ENCODE data around the gene TAF4.
A peak's percentile ranks its signal among the peaks of the same experiment; 100 is the strongest.

The TAF4 gene

DNA sequence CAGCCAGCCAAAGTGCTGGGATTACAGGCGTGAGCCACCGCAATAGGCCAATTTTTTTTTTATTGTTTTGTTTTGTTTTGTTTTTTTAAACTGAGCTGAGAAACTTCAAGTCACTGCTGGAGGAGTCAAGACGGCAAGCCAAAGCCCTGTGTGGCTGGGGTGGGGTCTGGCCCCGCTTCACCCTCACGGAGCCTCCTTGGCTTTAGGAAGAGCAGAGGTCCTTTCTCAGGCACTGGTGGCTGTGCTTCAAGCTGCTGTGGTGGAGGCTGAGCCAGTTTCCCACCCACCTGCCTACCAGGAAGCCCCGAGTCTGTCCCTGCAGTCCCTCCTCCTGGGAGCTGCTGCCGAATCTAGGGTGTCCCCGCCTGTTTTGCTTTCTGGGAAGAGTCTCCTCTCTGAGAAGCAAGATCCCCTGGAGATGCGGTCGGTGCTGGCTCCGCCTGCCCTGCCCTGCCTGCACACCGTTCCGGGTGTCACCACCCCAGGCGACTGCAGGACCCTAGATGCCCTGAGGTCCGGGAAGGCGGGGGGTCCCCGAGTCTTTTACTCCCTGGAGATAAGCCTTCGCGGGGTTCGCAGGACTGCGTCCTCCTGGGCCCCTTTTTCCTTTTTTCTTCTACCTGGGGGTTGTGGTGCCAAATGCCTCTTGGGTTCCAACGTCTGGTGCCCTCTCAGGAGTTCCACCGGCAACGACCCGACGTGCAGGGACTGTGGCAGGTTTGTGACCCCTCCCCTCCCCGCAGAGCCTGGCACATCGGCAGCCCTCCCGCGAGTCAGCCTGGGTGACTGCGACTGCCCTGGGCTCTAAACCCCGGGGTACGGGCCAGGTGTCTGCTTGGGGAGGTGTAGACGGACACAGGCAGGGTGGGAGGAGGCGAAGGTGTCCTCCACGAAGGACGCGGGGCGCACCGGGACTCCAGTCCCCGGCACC is 100.7 kb downstream of the TAF4 start:
- no peak for DNase-seq (ENCODE audit: low read depth)

DNA sequence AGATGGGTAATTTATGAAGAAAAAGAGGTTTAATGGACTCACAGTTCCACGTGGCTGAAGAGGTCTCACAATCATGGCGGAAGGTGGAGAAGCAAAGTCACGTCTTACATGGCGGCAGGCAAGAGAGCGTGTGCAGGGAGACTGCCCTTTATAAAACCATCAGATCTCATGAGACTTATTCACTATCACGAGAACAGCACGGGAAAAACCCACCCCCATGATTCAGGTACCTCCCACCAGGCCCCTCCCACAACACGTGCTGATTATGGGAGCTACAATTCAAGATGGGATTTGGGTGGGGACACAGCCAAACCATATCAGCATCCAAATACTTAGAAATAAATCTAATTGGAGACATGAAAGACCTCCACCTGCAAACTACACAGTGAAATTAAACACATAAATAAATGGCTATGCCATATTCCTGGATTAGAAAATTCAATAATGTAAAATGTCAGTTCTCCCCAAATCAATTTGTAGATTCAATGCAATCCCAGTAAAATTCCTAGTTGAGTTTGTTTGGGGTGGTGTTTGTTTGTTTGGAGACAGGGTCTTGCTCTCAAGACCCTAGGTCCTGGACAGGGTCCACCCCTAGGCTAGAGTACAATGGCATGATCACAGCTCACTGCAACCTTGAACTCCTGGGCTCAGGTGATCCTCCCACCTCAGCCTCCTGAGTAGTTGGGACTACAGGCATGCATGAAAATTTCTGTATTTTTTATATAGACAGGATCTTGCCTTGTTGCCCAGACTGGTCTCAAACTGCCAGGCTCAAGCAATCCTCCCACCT is 101.6 kb downstream of the TAF4 start:
- no peak for DNase-seq (ENCODE audit: low read depth)

DNA sequence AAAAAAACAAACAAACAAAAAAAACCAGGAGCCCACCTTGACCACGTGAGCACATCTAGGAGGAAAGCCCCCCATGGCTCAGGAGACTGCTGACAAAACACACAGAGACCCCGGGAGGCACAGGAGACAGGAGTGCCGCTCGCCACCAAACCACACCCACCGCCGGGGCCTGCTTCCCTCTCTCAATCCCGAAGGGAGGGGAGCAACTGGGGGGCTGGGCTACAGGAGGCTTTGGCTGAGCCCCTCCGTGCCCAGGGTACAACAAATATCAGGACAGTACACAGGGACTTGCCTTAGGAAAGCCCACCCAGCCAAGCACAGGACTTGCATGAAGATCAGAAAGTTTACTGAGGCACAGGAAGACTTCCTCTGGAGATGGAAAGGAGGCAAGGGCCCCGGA is 102.5 kb downstream of the TAF4 start:
- DNase-seq (ENCODE audit: low read depth): no peak

DNA sequence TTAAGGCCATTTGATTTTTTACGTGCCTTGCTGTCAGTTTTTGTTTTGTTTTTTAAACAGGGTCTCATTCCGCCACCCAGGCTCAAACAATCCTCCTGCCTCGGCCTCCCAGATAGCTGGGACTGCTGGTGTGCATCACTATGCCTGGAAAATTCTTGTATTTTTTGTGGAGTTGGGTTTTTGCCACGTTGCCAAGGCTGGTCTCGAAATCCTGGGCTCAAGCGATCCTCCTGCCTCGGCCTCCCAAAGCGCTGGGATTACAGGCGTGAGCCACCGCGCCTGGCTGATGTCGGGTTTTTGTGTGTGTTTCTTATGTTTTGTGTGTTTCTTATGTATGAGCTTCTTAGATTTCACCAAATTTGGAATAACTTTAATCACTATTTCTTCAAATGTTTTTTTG is 104.8 kb downstream of the TAF4 start:
- DNase-seq (ENCODE audit: low read depth): no peak

DNA sequence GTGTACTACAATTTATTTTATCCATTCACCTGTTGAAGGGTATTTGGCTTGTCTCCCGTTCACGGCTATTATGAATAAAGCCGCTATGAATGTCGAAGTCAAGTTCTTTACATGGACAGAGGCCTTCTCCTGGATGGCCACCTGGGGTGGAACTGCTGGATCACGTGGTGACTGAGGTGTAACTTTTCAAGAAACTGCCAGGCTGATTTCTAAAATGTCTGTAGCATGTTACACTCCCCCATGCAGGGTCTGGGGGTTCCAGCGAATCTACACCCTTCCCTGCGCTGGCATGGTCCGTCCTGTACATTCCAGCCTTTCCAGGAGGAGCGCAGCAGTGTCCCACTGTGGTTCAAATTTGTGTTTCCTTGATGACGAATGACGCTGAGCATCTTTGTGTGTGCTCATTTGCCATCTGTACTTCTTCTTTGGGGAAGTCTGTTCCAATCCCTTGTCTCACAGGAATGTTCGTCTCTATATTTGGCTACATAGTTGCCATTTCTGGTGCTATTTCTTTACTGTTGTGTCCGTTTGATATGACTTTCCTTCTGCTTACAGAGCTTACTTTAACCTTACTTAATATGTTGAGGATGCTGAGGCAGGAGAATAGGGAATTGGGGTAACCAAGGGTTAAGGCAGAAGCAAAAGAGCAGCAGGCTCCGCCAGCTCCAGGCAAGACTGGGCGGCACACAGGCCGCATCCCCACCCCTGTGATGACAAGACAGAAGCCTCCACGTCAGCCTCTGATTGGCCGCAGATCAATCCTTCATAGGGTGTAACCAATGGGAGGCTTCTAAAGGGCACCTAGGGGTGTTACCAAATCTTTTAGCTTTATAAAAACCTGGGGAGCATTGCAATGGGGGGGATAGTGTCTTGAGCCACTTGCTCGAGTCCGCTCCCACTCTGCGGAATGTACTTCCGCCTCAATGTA is 106.6 kb downstream of the TAF4 start:
- DNase-seq (ENCODE audit: low read depth): peak; percentile 3

DNA sequence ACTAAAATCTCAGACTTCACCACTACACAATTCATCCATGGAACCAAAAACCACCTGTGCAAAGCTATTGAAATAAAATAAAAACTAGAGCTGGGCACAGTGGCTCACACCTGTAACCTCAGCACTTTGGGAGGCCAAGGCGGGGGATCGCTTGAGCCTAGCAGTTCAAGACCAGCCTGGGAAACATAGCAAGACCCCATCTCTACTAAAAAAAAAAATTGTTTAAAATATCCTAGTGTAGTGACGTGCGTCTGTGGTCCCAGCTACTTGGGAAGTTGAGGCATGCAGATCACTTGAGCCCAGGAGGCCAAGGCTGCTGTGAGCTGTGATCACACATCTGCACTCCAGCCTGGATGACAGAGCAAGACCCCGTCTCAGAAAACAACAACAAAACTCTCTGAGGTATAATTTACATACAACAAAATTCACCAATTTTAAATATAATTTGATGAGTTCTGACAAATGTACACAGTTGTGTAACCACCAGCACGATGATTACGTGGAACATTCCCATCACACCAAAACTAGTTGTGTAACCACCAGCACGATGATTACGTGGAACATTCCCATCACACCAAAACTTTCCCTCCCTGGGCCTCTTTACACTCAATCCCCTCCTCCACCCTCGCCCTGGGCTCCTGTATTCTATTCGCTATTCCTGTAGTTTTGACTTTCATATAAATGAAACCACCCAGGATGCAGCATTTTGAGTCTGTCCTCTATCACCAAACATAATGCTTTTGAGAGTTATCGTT is 107.5 kb downstream of the TAF4 start:
- DNase-seq (ENCODE audit: low read depth): peak; percentile 35

DNA sequence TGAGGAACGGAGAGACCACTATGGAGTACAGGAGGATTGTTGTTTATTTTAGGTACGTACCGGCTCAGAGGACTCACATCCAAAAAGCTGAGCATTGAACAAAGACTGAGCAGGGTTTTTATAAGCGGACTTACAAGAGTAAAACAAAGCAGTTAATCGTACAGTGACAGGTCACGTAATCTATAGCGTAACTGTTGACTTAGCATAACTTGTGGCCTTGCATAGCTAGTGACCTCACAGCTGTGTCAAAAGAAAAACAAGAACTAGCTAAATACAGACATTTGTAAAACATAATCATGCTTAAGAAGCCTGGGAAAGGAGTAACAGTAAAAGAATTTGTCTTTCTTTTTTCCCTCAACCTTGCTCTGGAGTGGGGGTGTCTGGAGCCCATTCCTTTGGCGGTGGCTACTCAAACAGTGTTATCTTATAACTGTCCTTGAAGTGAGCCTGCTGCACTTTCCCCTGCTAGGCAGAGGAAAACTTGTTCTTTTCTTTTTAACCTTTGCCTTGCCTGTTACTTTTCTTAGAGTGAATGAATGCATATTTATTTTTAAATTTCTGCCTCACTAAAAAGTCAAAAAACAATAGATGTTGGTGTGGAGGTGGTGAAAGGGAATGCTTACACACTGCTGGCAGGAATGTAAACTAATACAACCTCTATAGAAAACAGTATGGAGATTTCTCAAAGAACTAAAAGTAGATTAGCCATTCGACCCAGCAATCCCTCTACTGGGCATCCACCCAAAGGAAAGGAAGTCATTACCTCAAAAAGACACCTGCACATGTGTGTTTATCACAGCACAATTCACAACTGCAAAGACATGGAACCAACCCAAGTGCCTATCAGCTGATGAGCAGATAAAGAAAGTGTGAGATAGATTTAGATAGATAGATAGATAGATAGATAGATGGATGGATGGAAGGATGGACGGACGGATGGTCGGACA is 109.0 kb downstream of the TAF4 start:
- peak; percentile 87 for DNase-seq (ENCODE audit: low read depth)

DNA sequence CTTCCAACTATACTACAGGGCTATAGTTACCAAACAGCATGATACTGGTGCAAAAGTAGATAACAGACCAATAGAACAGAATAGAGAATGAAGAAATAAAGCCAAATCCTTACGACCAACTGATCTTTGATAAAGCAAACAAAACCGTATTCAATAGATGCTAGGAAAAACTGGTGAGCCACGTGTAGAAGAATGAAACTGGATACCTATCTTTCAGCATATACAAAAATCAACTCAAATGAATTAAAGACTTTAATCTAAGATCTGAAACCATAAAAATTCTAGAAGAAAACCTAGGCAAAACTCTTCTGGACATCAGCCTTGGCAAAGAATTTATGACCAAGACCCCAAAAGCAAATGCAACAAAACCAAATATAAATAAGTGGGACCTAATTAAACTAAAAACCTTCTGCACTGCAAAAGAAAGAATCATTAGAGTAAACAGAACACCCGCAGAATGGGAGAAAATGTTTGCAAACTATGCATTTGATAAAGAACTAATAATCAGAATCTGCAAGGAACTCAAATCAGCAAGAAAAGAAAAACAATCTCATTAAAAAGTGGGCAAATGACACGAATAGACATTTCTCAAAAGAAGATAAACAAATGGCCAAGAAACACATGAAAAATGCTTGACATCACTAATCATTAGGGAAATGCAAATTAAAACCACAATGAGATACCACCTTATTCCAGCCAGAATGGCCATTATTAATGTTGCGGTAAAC is 109.8 kb downstream of the TAF4 start:
- DNase-seq (ENCODE audit: low read depth): no peak

DNA sequence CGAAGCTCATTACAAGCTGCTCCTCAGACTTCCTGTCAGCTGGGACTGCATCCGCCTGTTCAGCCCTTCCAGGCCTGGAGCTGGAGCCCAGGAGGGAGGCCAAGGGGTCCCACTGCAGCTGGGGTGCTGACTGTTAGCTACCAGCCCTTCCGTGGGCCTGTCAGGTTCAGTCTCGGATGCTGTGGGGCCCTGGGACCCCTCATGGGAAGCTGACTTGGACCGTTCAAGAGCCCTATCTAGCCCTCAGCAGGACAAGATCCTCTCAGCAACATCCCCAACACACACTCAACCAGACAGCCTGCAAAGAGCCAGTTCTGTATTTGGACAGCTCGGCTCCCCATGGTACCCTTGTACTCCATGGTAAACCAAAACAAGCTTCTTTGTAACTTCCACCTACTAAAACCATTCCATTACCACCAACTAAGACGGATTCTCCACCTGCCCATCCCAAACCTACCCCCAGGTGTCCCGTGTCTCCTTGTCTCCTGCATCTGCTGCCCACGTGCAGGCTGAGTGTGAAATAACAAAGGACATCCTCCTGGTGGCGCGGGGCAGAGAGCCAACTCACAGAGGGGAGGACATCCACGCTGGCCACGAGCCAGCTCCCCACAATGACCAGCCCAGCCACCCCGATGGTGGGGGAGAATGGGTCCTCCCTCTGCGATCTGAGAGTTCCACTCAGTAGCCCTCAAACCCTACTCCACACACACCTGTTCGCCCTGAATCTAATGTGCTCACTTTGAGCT is 111.2 kb downstream of the TAF4 start:
- DNase-seq (ENCODE audit: low read depth): no peak

DNA sequence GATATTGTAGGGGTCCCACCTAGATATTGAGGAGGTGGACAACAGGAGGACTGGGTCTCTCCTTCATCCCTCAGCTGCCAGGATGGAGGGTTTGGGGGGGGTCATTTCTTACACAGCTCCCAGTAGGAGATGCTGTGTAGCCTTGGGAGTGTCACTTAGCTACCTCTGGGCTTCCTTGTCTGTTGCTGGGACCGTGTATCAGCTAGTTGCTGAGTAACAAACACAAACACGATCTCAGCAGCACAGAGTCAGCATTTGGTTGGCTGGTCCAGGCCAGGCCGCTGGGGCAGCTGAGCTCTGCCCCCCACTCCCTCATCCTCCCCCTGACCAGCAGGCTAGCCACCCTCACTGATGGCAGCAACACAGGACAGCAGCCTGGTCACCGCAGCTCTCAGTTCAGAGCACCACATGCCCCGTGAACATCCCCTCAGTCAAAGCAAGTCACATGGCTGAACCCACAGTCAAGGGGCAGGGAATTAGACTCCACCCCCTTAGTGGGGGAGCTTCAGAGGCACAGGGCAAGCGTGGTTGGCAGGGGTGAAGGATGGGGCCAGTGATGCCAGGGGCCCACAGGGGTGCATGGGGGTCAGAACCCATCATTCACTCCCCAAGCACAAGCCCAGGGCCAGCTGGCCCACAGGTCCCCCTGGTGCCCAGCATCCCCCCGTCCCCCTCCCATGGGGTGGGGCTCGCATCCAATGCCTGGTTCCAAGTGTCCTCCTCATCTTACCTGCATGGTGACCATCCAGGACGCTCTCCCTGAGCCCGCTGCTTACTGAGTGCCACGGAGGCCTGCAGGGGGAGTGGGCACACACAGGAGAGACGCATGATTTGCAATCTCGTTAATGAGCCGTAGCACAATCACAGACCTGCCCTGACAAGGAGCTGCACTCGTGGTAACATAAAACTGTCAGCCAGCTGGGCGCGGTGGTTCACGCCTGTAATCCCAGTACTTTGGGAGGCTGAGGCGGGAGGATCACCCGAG is 112.4 kb downstream of the TAF4 start:
- DNase-seq (ENCODE audit: low read depth): no peak

DNA sequence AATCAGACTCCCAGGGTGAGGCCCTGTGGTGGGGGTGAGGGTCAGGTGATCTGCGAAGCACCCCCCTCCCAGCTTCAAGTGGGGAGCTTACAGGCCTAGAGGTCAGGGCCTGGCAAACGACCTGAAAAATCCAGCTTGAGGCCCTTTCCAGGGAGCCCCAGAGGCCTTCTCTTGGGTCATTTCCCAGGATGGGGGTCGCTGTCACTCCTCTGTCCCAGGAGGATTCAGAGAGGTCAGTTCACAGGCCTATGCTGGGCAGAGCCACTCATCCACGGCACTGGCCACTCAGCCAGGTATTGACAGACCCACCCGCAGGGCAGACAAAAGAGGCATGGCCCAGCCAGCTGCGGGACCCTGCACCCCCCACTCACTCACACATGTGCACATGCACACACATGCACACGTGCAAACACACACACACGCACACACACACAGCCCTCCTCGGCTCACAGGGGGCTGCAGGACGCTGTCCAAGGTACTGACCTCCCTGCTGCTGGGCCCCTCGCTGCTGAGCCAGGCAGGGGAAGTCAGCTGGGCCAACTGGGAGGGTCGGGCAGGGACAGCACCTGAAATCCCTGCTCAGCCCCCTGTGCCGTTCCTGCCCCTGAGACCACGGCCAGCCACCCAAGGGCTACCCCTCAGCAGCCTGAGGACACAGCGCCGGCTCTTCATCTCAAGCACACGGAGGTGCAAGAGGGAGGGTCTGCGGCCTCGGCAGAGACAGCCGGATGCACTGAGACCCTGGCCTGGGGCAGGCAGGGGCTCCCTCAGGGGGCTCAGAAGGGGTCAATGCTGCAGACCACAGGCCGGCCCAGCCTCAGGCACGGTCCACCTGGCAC is 113.8 kb downstream of the TAF4 start:
- peak; percentile 37 for DNase-seq (ENCODE audit: low read depth)

DNA sequence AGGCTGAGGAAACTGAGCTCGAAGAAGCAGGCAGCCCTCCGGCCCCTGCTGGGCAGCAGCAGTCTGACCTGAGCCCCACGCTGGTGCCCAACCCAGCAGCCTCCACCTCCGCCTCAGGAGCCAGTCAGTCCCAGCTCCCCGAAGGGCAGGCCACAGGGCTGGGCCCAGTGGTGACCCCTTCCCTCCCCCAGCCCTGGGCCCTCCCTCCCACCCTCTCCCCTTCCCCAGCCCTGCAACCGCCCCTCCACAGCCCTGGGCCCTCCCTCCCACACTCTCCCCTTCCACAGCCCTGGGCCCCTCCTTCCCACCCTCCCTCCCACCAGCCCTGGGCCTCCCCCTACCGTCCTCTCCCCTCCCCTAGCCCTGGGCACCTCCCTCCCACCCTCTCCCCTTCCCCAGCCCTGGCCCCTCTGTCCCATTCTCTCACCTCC is 115.0 kb downstream of the TAF4 start:
- no peak for DNase-seq (ENCODE audit: low read depth)

DNA sequence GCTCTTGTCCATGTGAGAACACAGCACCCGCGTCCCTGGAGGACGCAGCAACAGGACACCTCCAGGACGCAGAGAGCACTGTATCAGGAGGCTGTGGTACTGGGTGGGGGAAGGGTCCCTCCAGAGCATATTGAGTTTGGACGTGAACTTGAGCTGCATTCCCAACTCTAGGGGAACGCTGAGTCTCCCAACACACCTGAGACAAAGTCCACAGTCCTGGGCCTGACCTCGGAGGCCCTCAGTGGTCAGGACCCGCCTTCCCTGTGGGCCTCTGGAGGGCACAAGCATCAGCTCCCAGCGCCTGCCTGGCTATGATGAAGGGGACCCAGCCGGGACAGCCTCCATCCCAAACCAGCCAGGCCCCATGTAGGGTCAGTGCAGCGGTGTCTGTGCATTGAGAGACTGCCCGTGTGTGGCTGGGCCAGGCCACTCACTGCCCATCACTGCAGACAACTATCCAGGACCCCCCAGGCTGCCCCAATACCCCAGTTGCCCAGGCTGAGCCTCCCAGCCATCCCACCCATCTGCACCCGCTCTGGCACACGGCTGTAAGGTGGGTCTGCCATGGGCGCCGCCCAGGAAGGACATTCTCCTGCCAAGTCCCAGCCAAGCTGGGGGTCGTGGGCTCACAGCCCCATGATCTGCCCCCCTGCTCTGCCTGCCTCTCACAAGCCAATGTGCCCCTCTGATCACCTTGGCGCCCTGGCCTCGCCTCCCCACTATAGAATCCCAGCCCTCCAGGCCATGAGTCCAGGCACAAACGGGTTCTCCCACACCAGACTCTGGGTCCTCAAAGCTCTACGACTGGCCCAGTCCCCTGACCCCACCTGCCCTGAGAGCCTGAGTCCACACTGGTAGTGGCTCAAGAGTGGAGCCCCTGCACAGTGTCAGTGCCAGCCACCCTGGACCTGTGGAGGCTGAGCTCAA is 115.7 kb downstream of the TAF4 start:
- DNase-seq (ENCODE audit: low read depth): no peak

DNA sequence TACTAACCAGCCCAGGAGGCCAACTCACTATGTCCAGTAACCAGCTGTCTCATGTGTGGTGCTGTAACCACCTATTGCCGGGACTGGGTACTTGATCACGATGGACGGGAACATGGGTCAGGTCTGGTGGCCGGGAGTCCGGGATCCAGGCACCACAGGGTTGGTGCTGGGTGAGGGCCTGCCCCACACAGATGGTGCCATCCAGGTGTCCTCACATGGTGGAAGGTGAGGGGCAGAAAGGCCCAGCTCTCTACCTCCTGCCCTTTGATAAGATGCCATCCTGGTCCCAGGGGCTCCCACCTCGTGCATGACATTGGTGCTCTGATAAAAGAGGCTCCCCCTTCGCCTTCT is 116.3 kb downstream of the TAF4 start:
- no peak for DNase-seq (ENCODE audit: low read depth)

DNA sequence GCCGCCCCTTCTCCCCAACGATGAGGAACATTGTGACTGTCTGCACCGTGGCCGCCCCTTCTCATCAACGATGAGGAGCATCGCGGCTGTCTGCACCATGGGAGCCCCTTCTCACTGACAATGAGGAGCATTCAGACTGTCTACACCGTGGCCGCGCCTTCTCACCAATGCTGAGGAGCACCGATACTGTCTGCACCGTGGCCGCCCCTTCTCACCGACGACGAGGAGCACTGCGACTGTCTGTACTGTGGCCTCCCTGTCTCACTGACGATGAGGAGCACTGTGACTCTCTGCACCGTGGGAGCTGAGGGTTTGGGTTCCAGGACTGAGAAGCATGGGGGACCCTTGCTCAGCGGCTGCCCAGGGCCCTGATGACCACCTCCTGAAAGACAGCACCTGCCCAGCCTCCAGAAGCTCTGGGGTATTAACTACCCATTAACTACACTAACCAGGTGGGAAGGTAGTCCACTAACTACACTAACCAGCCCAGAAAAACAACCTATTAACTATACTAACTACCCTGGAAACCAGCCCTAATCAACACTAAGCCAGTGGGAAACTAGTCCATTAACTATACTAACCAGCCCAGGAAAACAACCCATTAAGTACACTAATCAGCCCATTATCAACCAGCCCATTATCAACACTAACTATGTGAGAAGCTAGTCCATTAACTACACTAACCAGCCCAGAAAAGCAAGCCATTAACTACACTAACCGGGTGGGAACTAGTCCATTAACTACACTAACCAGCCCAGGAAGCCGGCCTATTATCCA is 116.9 kb downstream of the TAF4 start:
- DNase-seq (ENCODE audit: low read depth): no peak

Measured in amniotic epithelial cell (primary cell).